Peyer's patch (tissue), 4 donors: ENCODE data around the gene AKAP11. TPM values are rescaled to one million over a fixed set of nuclear protein-coding genes. Genes with fewer than 3 reads are reported as not detected.
"Not testable (repeated sequence)": the region's sequence is repeated elsewhere in the genome, so short reads cannot be mapped to it uniquely, and the experiment has no call there.

Experiments used
- DNase-seq, 3 donors: peaks; one replicate each; pipeline ENCODE4 v3.0.0-alpha.2; 2017 to 2019
- H3K27ac ChIP-seq, 4 donors: fragments of 200-600 bp; sonication (generic); one replicate each; pipeline ENCODE4 v1.5.1; 2016 to 2019
- H3K27me3 ChIP-seq, 2 donors: fragments of 200-600 bp; sonication (generic); one replicate each; pipeline ENCODE4 v1.5.1; 2019
- H3K36me3 ChIP-seq, 3 donors: fragments of 200-600 bp; sonication (generic); one replicate each; pipeline ENCODE4 v1.5.1; 2016 to 2019
- H3K4me1 ChIP-seq, 4 donors: fragments of 200-600 bp; sonication (generic); one replicate each; pipeline ENCODE4 v1.5.1; 2016 to 2019
- H3K4me3 ChIP-seq, 4 donors: fragments of 200-600 bp; sonication (generic); 1 replicate in 3 of 4; 2 replicates in 1 of 4; pipeline ENCODE4 v1.5.1; 2016 to 2019; ENCODE audit warnings: mild to moderate bottlenecking in 1 of 4
- H3K9me3 ChIP-seq, 4 donors: fragments of 200-600 bp; sonication (generic); one replicate each; pipeline ENCODE4 v1.5.1; 2016 to 2019; ENCODE audit warnings: mild to moderate bottlenecking in 1 of 4
- CTCF ChIP-seq, 6 experiments: fragments of 450-650 bp in 4 of 6; fragments of 200-600 bp in 2 of 6; sonication (generic) in 1 of 6; IDR thresholded peaks; one replicate each; pipeline ENCODE4 v1.5.1; 2017 to 2019; ENCODE audit warnings: antibody characterized with exemption in 6 of 6, mild to moderate bottlenecking in 3 of 6, moderate library complexity in 1 of 6
- POLR2A ChIP-seq, 2 donors: fragments of 450-650 bp; IDR thresholded peaks; one replicate each; pipeline ENCODE4 v1.5.1; 2017; ENCODE audit warnings: antibody characterized with exemption in 2 of 2, mild to moderate bottlenecking in 2 of 2, moderate library complexity in 2 of 2
- total RNA-seq, 4 donors: library from RNA; depleted of rRNA; stranded (reverse); fragments of >200 nt; gene quantifications; one replicate each; pipeline ENCODE4 v1.1.0, GENCODE V29; 2016

The AKAP11 gene
- 10 to 100 TPM; 16.5 to 38.8 (median 22.2) TPM for total RNA-seq

GRCh38 chr13:42272115-42272803, at the start of gene AKAP11:
TSS of gene AKAP11 (plus strand) at chr13:42272152. CDS start at chr13:42286349, 14,197 bp downstream.
- H3K27me3 ChIP-seq = no peaks in the 10 kb centered on the region
- peak within 1 kb of the TSS; percentile 90 to 96 (median 93) for H3K27ac ChIP-seq
- H3K4me1 ChIP-seq = peaks cover 0 to 26% (median 2%) of the 10 kb centered on the region in 4 donors
- H3K36me3 ChIP-seq = no peaks in the 10 kb centered on the region
- peak in 2 of 3 donors; percentile 54 to 70 for DNase-seq
- H3K9me3 ChIP-seq = no peaks in the 10 kb centered on the region
- peak within 1 kb of the TSS; percentile 82 to 95 (median 89) for H3K4me3 ChIP-seq
- TF ChIP-seq CTCF (IDR thresholded peaks at IDR 0.05) = no peak
- TF ChIP-seq POLR2A (IDR thresholded peaks at IDR 0.05) = no peak

GRCh38 chr13:42223681-42224080, 48.3 kb upstream of the AKAP11 start:
- no peak overlapping the region for H3K27ac ChIP-seq
- no peak overlapping the region for H3K4me3 ChIP-seq
- H3K9me3 ChIP-seq = no peaks in the 10 kb centered on the region
- TF ChIP-seq POLR2A (IDR thresholded peaks at IDR 0.05) = no peak
- no peak for TF ChIP-seq CTCF (IDR thresholded peaks at IDR 0.05)
- no peaks in the 10 kb centered on the region for H3K4me1 ChIP-seq
- no peak for DNase-seq
- peaks cover 0 to 26% (median 0%) of the 10 kb centered on the region in 3 donors for H3K36me3 ChIP-seq
- no peaks in the 10 kb centered on the region for H3K27me3 ChIP-seq

- Histone ChIP-seq H3K27me3 (no peaks in the 10 kb centered on the region), H3K4me1 (no peaks in the 10 kb centered on the region), H3K27ac (no peak overlapping the region), H3K36me3 (peaks cover 0 to 18% (median 0%) of the 10 kb centered on the region in 3 donors), H3K9me3 (no peaks in the 10 kb centered on the region), H3K4me3 (no peak overlapping the region)
- no peak for TF ChIP-seq CTCF (IDR thresholded peaks at IDR 0.05)
- no peak for TF ChIP-seq POLR2A (IDR thresholded peaks at IDR 0.05)
- DNase-seq = no peak
Observed at GRCh38 chr13:42225051-42225450, 46.9 kb upstream of the AKAP11 start.

GRCh38 chr13:42226759-42227158, 45.2 kb upstream of the AKAP11 start:
- not testable (repeated sequence) for DNase-seq, H3K27ac ChIP-seq, H3K4me3 ChIP-seq, H3K9me3 ChIP-seq, H3K27me3 ChIP-seq, H3K4me1 ChIP-seq
- H3K36me3 ChIP-seq = peaks cover 0 to 12% (median 0%) of the 10 kb centered on the region in 3 donors

GRCh38 chr13:42228527-42228926, 43.4 kb upstream of the AKAP11 start:
- TF ChIP-seq CTCF (IDR thresholded peaks at IDR 0.05) = no peak
- no peak for TF ChIP-seq POLR2A (IDR thresholded peaks at IDR 0.05)
- Histone ChIP-seq H3K27ac (no peak overlapping the region), H3K4me3 (no peak overlapping the region), H3K9me3 (no peaks in the 10 kb centered on the region), H3K36me3 (peaks cover 0 to 12% (median 0%) of the 10 kb centered on the region in 3 donors), H3K27me3 (no peaks in the 10 kb centered on the region), H3K4me1 (no peaks in the 10 kb centered on the region)
- no peak for DNase-seq

GRCh38 chr13:42229287-42229686, 42.7 kb upstream of the AKAP11 start:
- H3K4me1 ChIP-seq = no peaks in the 10 kb centered on the region
- H3K27ac ChIP-seq = no peak overlapping the region
- TF ChIP-seq CTCF (IDR thresholded peaks at IDR 0.05) = no peak
- TF ChIP-seq POLR2A (IDR thresholded peaks at IDR 0.05) = no peak
- H3K9me3 ChIP-seq = no peaks in the 10 kb centered on the region
- H3K4me3 ChIP-seq = no peak overlapping the region
- peaks cover 0 to 6% (median 0%) of the 10 kb centered on the region in 3 donors for H3K36me3 ChIP-seq
- no peaks in the 10 kb centered on the region for H3K27me3 ChIP-seq
- DNase-seq = no peak
